IPS-20b (cell line): ENCODE results near the gene TKFC.

Experiments used
- H3K27ac ChIP-seq: one replicate; pipeline ENCODE4 v1.5.1; 2013; ENCODE audit warnings: low read length
- H3K27me3 ChIP-seq: 2 replicates; pipeline ENCODE4 v1.6.1; 2013; ENCODE audit warnings: mild to moderate bottlenecking, low read length, inconsistent platforms; ENCODE audit not compliant: insufficient read depth
- H3K36me3 ChIP-seq: 2 replicates; pipeline ENCODE4 v1.6.1; 2013; ENCODE audit warnings: low read depth, mild to moderate bottlenecking, inconsistent platforms, low read length, moderate library complexity; ENCODE audit not compliant: insufficient read depth
- H3K4me1 ChIP-seq: 2 replicates; pipeline ENCODE4 v1.6.1; 2013; ENCODE audit warnings: mild to moderate bottlenecking, control low read depth, inconsistent platforms, low read length, moderate library complexity; ENCODE audit not compliant: insufficient read depth
- H3K4me3 ChIP-seq: 2 replicates; pipeline ENCODE4 v1.5.1; 2013; ENCODE audit warnings: mild to moderate bottlenecking, low read length, inconsistent platforms
- H3K9ac ChIP-seq: 2 replicates; pipeline ENCODE4 v1.6.1; 2013; ENCODE audit warnings: low read depth, mild to moderate bottlenecking, inconsistent platforms, low read length, moderate library complexity
- H3K9me3 ChIP-seq: 2 replicates; pipeline ENCODE4 v1.6.1; 2013; ENCODE audit warnings: mild to moderate bottlenecking, low read depth, low read length, inconsistent platforms; ENCODE audit not compliant: insufficient read depth

Gene TKFC

DNA sequence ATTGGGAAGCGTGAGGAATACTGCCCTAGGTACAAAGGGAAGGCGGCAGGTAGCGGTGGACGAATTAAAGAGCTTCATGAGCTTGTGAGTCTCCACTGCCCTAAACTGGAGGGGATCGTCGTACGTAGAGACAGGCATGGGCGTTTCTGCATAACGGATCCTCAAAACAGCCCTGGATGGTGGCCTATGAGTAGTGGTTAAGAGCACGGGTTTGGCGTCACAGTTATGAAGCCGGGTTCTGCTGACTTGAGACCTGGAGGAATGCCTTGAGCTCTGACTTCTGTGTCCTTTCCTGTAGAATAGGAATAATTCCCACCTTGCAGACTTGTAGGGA lies 29.5 kb downstream of the TKFC start:
- Histone ChIP-seq H3K9me3 (no peaks in the 10 kb centered on the region), H3K9ac (peak overlapping the region; percentile 98), H3K4me3 (peak overlapping the region; percentile 90), H3K36me3 (peaks cover 41% of the 10 kb centered on the region), H3K4me1 (no peaks in the 10 kb centered on the region), H3K27ac (peak overlapping the region; percentile 44), H3K27me3 (no peaks in the 10 kb centered on the region)

DNA sequence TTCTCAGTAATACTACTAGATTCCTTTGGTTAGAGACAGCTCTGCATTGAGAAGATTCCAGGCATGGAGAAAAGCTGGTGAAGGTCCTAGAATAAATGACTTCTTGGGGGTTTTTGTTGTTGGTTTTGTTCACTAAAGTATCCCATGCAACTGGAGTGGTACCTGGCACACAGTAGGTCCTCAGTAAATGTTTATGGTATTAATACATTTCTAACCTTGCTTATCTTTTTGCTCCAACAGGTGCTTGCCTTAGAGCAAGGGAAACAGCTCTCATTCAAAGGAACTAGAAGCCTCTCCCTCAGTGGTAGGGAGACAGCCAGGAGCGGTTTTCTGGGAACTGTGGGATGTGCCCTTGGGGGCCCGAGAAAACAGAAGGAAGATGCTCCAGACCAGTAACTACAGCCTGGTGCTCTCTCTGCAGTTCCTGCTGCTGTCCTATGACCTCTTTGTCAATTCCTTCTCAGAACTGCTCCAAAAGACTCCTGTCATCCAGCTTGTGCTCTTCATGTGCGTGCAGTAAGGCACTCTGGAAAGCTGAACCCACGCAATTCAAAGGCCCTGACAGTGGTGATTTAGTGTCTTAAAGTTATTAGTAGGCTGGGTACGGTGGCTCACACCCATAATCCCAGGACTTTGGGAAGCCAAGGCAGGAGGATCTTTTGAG lies 31.1 kb downstream of the TKFC start:
- Histone ChIP-seq H3K9me3 (no peaks in the 10 kb centered on the region), H3K4me3 (no peak overlapping the region), H3K4me1 (no peaks in the 10 kb centered on the region), H3K36me3 (peaks cover 56% of the 10 kb centered on the region), H3K9ac (no peak overlapping the region), H3K27me3 (no peaks in the 10 kb centered on the region), H3K27ac (no peak overlapping the region)

DNA sequence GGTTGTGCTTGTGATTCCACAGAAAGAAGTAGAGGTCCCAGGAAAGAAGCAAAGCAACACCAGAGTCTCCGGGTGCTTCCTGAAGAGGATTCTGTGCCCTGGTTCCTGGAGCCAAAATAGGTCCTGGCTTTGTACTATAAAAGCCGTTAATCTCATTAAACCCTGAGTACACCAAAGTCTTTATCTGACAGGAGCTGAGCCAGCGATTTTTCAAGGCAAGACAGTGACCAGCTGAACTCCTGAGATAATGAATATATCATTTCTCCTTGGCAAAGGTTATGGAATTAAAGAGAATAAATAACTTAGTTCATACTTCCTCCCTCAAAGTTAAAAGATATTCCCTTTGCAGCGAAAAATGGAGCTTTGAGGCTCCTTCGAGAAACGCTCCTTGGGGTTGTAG lies 34.4 kb downstream of the TKFC start:
- Histone ChIP-seq H3K4me1 (no peaks in the 10 kb centered on the region), H3K4me3 (no peak overlapping the region), H3K9me3 (peaks cover 8% of the 10 kb centered on the region; the same call in 1 of the 2 replicates), H3K36me3 (peaks cover 76% of the 10 kb centered on the region), H3K27ac (no peak overlapping the region), H3K27me3 (no peaks in the 10 kb centered on the region), H3K9ac (no peak overlapping the region)

DNA sequence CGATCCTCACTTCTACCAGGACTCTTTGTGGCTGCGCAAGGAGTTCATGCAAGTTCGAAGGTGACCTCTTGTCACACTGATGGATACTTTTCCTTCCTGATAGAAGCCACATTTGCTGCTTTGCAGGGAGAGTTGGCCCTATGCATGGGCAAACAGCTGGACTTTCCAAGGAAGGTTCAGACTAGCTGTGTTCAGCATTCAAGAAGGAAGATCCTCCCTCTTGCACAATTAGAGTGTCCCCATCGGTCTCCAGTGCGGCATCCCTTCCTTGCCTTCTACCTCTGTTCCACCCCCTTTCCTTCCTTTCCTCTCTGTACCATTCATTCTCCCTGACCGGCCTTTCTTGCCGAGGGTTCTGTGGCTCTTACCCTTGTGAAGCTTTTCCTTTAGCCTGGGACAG lies 35.6 kb downstream of the TKFC start:
- Histone ChIP-seq H3K4me1 (no peaks in the 10 kb centered on the region), H3K27ac (no peak overlapping the region), H3K4me3 (no peak overlapping the region), H3K36me3 (peaks cover 80% of the 10 kb centered on the region), H3K27me3 (no peaks in the 10 kb centered on the region), H3K9me3 (peaks cover 19% of the 10 kb centered on the region), H3K9ac (no peak overlapping the region)

DNA sequence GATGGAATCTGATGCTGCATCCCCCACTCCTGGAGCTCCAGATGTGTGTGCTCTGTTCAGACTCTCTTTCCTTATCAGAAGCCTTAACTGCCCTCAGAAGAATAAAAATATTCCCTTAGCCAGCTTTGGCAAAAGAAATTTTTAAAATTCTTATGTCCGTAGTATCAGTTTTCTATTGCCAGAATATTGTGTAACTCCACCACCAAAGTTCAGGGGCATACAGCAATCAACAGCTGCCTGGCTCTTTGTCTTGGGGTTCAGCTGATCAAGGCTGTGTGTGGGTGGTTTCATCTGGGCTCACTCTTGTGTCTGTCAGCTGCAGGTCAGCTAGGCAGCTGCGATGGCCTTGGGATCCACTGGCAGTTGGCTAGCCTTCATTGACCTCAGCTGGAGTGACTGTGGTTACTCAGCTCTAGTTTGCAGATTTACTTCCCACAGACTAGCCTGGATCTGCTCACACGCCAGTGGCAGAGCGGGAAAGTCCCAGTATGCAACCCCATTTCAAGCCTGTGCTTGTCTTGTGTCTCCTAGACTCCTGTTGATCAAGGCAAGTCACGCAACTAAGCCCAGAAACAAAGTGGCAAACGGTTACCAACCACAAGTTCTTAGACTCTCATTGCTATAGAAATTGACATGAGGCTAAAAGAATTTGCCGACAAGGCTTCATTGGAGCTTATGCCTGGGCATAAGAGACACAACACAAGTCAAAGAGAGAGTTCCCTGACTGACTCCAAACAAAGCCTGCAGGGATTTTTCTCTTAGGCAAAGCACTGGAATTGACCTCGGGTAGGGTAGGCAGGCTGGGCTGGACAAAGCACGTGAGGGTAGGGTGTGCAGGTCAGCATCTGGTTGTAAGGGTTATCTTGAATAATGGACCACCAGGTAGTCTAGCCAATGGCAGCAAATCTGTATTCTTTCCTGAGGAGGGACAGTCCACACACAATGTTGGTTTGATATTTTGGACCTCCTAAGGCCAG lies 36.6 kb downstream of the TKFC start:
- no peaks in the 10 kb centered on the region for H3K4me1 ChIP-seq
- no peaks in the 10 kb centered on the region for H3K27me3 ChIP-seq
- H3K9me3 ChIP-seq = peaks cover 26% of the 10 kb centered on the region
- peaks cover 75% of the 10 kb centered on the region for H3K36me3 ChIP-seq
- H3K27ac ChIP-seq = no peak overlapping the region
- H3K4me3 ChIP-seq = no peak overlapping the region
- H3K9ac ChIP-seq = no peak overlapping the region

DNA sequence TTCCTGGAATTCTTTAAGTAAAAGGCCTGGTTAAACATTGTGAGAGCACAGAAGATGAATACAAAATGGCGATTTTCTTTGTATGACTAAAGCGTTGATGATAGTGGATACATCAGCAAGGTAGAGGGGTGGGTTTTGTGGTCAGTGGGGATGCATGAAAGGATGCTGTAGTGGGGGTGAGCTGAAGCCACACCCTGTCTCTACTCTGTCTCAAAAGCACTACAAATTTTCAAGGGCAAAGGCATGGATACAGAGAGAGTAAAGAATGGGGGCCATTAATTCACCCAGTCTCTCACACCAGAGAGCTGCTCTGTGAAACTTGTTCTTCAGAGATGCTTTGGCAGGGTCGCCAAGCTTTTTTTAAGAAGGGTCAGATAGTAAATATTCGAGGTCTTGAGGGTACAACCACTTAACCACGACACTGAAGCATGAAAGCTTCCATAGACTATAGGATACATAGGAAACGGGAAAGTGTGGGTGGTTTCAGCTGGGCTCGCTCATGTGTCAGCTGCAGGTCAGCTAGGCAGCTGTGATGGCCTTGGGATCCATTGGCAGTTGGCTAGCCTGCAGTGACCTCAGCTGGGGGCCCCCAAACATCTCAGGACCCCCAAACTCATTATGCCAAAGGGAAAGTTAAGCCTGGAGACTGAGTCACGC lies 37.4 kb downstream of the TKFC start:
- no peak overlapping the region for H3K9ac ChIP-seq
- peaks cover 31% of the 10 kb centered on the region for H3K9me3 ChIP-seq
- no peak overlapping the region for H3K4me3 ChIP-seq
- no peaks in the 10 kb centered on the region for H3K27me3 ChIP-seq
- no peaks in the 10 kb centered on the region for H3K4me1 ChIP-seq
- H3K27ac ChIP-seq = no peak overlapping the region
- H3K36me3 ChIP-seq = peaks cover 75% of the 10 kb centered on the region

DNA sequence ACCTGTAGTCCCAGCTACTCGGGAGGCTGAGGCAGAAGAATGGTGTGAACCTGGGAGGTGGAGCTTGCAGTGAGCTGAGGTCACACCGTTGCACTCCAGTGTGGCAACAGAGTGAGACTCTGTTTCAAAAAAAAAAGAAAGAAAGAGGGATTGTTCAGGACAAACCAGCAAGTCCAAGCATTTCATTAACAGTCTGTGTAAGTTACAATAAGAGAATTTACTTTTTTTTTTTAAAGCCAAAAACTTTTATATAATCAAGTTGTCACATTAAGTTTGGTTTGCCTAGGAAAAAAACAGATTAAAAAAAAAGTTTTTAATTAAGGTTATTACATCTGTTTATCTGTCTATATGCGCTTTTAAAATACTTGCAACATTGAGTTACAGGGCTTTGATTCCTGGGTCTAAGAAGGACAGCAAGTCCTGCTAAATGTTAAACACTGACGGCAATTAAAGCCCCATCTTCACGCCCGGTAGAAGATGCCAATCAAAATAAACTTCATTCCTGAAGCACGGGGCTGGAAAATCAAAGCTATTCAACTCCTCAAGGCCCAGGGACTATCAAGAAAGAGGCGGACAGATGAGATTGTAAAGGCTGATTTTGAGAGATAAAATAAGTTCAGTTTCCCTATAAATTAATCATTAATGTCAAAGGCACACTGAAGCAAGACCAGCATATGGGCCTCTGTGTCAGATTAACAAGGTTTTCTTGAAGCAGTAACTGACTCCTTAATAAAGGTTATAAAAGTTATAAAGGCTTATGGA lies 39.8 kb downstream of the TKFC start:
- no peaks in the 10 kb centered on the region for H3K27me3 ChIP-seq
- H3K36me3 ChIP-seq = peaks cover 57% of the 10 kb centered on the region
- no peak overlapping the region for H3K9ac ChIP-seq
- no peaks in the 10 kb centered on the region for H3K4me1 ChIP-seq
- peaks cover 31% of the 10 kb centered on the region for H3K9me3 ChIP-seq
- no peak overlapping the region for H3K27ac ChIP-seq
- H3K4me3 ChIP-seq = no peak overlapping the region

DNA sequence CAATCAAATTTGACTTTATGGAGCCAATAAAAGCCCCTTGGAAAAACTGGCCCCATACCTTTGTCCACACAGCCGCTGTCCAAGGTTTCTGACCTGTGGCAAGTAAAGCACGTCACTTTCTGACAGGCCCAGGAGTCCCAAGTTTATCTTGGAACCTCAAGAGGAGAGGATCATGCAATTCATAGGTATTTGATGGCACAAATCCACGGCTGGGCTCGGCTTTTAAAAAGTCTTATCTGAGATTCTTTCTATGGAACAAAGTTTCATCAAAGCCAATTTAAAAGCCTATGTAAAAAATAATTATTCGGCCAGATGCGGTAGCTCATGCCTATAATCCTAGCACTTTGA lies 42.7 kb downstream of the TKFC start:
- Histone ChIP-seq H3K27me3 (no peaks in the 10 kb centered on the region), H3K4me1 (no peaks in the 10 kb centered on the region), H3K9ac (no peak overlapping the region), H3K9me3 (peaks cover 31% of the 10 kb centered on the region), H3K36me3 (peaks cover 29% of the 10 kb centered on the region), H3K27ac (no peak overlapping the region), H3K4me3 (no peak overlapping the region)

DNA sequence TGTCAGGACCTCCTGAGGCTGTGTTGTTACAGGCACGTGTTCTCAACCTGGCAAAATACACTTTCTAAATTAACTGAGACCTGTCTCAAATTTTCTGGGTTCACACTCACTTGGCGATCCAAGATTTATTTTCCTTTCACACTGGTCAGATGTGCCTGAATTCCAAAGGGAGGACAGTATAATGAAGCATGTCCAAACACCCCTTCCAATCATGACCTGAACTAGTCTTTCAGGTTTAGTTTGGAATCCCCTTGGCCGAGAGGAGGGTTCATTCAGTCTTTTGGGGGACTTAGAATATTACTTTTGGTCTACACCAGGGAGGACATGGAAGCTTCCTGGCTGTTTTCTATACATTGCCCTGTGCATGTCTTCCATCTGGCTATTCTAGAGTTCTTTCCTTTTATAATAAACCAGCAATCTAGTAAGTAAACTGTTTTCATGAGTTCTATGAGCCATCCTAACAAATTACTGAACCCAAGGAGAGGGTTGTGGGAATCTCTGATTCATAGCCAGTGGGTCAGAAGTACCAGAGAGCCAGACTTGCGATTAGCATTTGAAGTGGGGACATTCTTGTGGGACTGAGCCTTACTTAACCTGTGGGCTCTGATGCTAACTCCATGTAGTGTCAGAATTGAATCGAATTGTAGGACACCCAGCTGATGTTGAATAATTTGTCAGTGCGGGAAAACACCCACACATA lies 44.6 kb downstream of the TKFC start:
- Histone ChIP-seq H3K27me3 (no peaks in the 10 kb centered on the region), H3K9me3 (peaks cover 20% of the 10 kb centered on the region), H3K9ac (no peak overlapping the region), H3K4me1 (no peaks in the 10 kb centered on the region), H3K4me3 (no peak overlapping the region), H3K36me3 (peaks cover 25% of the 10 kb centered on the region), H3K27ac (no peak overlapping the region)

DNA sequence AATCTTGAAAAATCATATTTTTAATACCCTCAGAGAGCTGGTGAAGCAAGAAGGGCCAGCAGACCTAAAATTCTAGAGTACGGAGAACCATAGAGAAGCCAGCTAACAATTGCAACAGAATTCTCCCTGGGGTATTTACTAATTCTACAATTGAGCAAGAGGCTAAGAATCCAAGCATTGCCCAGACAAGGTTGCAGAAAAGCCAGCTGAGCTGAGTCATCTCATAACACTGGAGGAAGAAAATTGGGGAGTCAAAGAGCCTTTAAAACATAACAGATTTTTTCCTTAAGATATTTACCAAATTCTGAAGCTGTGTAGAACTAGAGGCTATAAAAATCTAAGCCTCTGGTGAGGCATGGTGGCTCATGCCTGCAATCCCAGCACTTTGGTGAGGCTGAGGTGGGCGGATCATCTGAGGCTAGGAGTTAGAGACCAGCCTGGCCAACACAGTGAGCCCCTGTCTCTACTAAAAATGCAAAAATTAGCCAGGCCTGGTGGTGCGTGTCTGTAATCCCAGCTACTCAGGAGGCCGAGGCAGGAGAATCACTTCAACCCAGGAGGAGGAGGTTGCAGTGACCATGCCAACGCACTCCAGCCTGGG lies 45.8 kb downstream of the TKFC start:
- H3K4me3 ChIP-seq = no peak overlapping the region
- no peak overlapping the region for H3K9ac ChIP-seq
- H3K9me3 ChIP-seq = peaks cover 11% of the 10 kb centered on the region
- H3K27ac ChIP-seq = no peak overlapping the region
- no peaks in the 10 kb centered on the region for H3K27me3 ChIP-seq
- H3K4me1 ChIP-seq = no peaks in the 10 kb centered on the region
- peaks cover 17% of the 10 kb centered on the region for H3K36me3 ChIP-seq

DNA sequence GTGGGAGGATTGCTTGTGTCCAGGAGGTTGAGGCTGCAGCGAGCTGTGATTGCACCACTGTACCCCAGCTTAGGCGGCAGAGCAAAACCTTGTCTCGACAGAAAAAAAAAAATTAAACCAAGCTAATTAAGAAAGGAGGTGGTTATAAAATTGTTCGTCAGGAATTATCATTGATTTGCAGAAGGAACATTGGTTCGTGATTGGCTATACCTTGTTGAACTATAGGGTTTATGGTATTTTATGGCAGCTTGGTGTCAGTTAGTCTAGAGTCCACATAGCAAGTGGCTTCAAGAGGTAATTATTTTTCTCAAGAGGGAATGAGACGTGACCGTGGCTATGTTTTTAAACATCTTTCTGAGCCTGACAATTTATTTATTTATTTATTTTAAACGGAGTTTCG lies 47.9 kb downstream of the TKFC start:
- H3K36me3 ChIP-seq = peaks cover 2% of the 10 kb centered on the region; the same call in 1 of the 2 replicates
- H3K27ac ChIP-seq = no peak overlapping the region
- H3K9ac ChIP-seq = no peak overlapping the region
- no peak overlapping the region for H3K4me3 ChIP-seq
- H3K4me1 ChIP-seq = no peaks in the 10 kb centered on the region
- H3K27me3 ChIP-seq = no peaks in the 10 kb centered on the region
- no peaks in the 10 kb centered on the region for H3K9me3 ChIP-seq
